ENCODE results near the gene KRT28. TPM values are rescaled to one million over a fixed set of nuclear protein-coding genes. Genes with fewer than 3 reads are reported as not detected.

The KRT28 gene
- total RNA-seq, 1 donor: not detected

GRCh38 chr17:40810494-40810893 lies 10.7 kb upstream of the KRT28 start:
- H3K4me2 ChIP-seq (ENCODE audit: insufficient read depth, low read length): peak overlapping the region; percentile 25
- H4K20me1 ChIP-seq (ENCODE audit: insufficient read depth, low read length): no peaks in the 10 kb centered on the region
- no peak for TF ChIP-seq CTCF (IDR thresholded peaks at IDR 0.05; ENCODE audit: extremely low read depth, low read depth, low read length)
- H3K27ac ChIP-seq (ENCODE audit: low read depth, low read length): no peak overlapping the region
- H3K27me3 ChIP-seq (ENCODE audit: insufficient read depth, low read length): no peaks in the 10 kb centered on the region
- H3K4me3 ChIP-seq (ENCODE audit: insufficient read depth, low read length): peak overlapping the region; percentile 4
- H3K36me3 ChIP-seq (ENCODE audit: insufficient read depth, low read length): no peaks in the 10 kb centered on the region
- no peaks in the 10 kb centered on the region for H3K79me2 ChIP-seq (ENCODE audit: insufficient read depth, low read length)
- peak; percentile 78 for DNase-seq (ENCODE audit: insufficient read length, low spot score, missing footprints)
- no peaks in the 10 kb centered on the region for H3K9me3 ChIP-seq (ENCODE audit: low read depth, low read length)
- H3K4me1 ChIP-seq (ENCODE audit: insufficient read depth, low read length): peaks cover 18% of the 10 kb centered on the region
- peak overlapping the region; percentile 19 for H2AFZ ChIP-seq (ENCODE audit: low read length)

- no peak overlapping the region for H3K4me3 ChIP-seq (ENCODE audit: insufficient read depth, low read length)
- no peak overlapping the region for H2AFZ ChIP-seq (ENCODE audit: low read length)
- H3K9me3 ChIP-seq (ENCODE audit: low read depth, low read length): no peaks in the 10 kb centered on the region
- no peaks in the 10 kb centered on the region for H3K36me3 ChIP-seq (ENCODE audit: insufficient read depth, low read length)
- no peak for TF ChIP-seq CTCF (IDR thresholded peaks at IDR 0.05; ENCODE audit: extremely low read depth, low read depth, low read length)
- H3K27ac ChIP-seq (ENCODE audit: low read depth, low read length): peak overlapping the region; percentile 12
- H3K79me2 ChIP-seq (ENCODE audit: insufficient read depth, low read length): no peaks in the 10 kb centered on the region
- H3K4me1 ChIP-seq (ENCODE audit: insufficient read depth, low read length): peaks cover 18% of the 10 kb centered on the region
- DNase-seq (ENCODE audit: insufficient read length, low spot score, missing footprints): no peak
- no peaks in the 10 kb centered on the region for H4K20me1 ChIP-seq (ENCODE audit: insufficient read depth, low read length)
- H3K4me2 ChIP-seq (ENCODE audit: insufficient read depth, low read length): peak overlapping the region; percentile 25
- H3K27me3 ChIP-seq (ENCODE audit: insufficient read depth, low read length): no peaks in the 10 kb centered on the region
Measured at GRCh38 chr17:40809721-40810421, 10.1 kb upstream of the KRT28 start.

GRCh38 chr17:40806131-40806530 lies 6.4 kb upstream of the KRT28 start:
- Histone ChIP-seq H2AFZ (ENCODE audit: low read length) (no peak overlapping the region), H3K9me3 (ENCODE audit: low read depth, low read length) (no peaks in the 10 kb centered on the region), H3K27ac (ENCODE audit: low read depth, low read length) (no peak overlapping the region), H3K4me1 (ENCODE audit: insufficient read depth, low read length) (peaks cover 17% of the 10 kb centered on the region), H3K79me2 (ENCODE audit: insufficient read depth, low read length) (no peaks in the 10 kb centered on the region), H3K36me3 (ENCODE audit: insufficient read depth, low read length) (no peaks in the 10 kb centered on the region), H3K4me2 (ENCODE audit: insufficient read depth, low read length) (no peak overlapping the region), H3K27me3 (ENCODE audit: insufficient read depth, low read length) (peaks cover under 1% of the 10 kb centered on the region), H4K20me1 (ENCODE audit: insufficient read depth, low read length) (no peaks in the 10 kb centered on the region), H3K4me3 (ENCODE audit: insufficient read depth, low read length) (no peak overlapping the region)
- DNase-seq (ENCODE audit: insufficient read length, low spot score, missing footprints): no peak
- no peak for TF ChIP-seq CTCF (IDR thresholded peaks at IDR 0.05; ENCODE audit: extremely low read depth, low read depth, low read length)

- H3K4me2 ChIP-seq (ENCODE audit: insufficient read depth, low read length): no peak overlapping the region
- H2AFZ ChIP-seq (ENCODE audit: low read length): no peak overlapping the region
- H3K79me2 ChIP-seq (ENCODE audit: insufficient read depth, low read length): no peaks in the 10 kb centered on the region
- no peaks in the 10 kb centered on the region for H3K9me3 ChIP-seq (ENCODE audit: low read depth, low read length)
- DNase-seq (ENCODE audit: insufficient read length, low spot score, missing footprints): peak; percentile 87
- peak; percentile 96 for TF ChIP-seq CTCF (IDR thresholded peaks at IDR 0.05; ENCODE audit: extremely low read depth, low read depth, low read length)
- no peaks in the 10 kb centered on the region for H3K36me3 ChIP-seq (ENCODE audit: insufficient read depth, low read length)
- no peaks in the 10 kb centered on the region for H3K4me1 ChIP-seq (ENCODE audit: insufficient read depth, low read length)
- H4K20me1 ChIP-seq (ENCODE audit: insufficient read depth, low read length): no peaks in the 10 kb centered on the region
- H3K4me3 ChIP-seq (ENCODE audit: insufficient read depth, low read length): no peak overlapping the region
- peaks cover 16% of the 10 kb centered on the region for H3K27me3 ChIP-seq (ENCODE audit: insufficient read depth, low read length)
- H3K27ac ChIP-seq (ENCODE audit: low read depth, low read length): no peak overlapping the region
Measured at GRCh38 chr17:40803617-40804082, 3.9 kb upstream of the KRT28 start.

Data from osteoblast (primary cell).